22Rv1 (cell line): ENCODE data around the gene ORM2.

Source experiments
- H3K27ac ChIP-seq: fragments of 450-650 bp; 2 replicates; pipeline ENCODE4 v1.5.1; 2017
- ZFX ChIP-seq: fragments of 450-650 bp; IDR thresholded peaks from 2 replicates; pipeline ENCODE4 v1.6.1; 2017; ENCODE audit warnings: antibody characterized with exemption, borderline replicate concordance
- TF ChIP-seq, protein P1 (sequence below): fragments of 450-650 bp; IDR thresholded peaks from 2 replicates; pipeline ENCODE4 v1.5.1; 2017; ENCODE audit warnings: mild to moderate bottlenecking

Gene ORM2

GRCh38 chr9:114364134-114365041 is 34.7 kb downstream of the ORM2 start:
- H3K27ac ChIP-seq = no peak overlapping the region

DNA sequence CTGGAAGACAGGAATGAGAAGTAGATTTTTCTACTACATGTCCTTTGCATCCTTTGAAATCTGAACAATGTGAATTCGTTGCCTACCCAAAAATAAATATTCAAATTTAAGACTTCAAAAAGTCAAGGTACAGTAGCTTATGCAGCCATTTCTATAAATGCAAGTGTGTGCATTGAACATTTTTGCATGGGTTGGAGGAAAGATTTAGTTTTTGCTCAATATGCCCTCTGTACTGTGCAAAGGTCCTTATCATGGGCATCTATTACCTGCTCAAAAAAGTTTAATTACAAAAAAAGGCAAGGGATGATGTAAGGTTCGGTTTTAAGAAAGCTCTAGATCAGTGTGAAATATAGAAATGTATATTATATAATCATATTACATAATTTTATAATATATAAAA is 35.5 kb downstream of the ORM2 start:
- TF ChIP-seq, protein P1, sequence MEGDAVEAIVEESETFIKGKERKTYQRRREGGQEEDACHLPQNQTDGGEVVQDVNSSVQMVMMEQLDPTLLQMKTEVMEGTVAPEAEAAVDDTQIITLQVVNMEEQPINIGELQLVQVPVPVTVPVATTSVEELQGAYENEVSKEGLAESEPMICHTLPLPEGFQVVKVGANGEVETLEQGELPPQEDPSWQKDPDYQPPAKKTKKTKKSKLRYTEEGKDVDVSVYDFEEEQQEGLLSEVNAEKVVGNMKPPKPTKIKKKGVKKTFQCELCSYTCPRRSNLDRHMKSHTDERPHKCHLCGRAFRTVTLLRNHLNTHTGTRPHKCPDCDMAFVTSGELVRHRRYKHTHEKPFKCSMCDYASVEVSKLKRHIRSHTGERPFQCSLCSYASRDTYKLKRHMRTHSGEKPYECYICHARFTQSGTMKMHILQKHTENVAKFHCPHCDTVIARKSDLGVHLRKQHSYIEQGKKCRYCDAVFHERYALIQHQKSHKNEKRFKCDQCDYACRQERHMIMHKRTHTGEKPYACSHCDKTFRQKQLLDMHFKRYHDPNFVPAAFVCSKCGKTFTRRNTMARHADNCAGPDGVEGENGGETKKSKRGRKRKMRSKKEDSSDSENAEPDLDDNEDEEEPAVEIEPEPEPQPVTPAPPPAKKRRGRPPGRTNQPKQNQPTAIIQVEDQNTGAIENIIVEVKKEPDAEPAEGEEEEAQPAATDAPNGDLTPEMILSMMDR = no peak
- no peak for TF ChIP-seq ZFX
- H3K27ac ChIP-seq = no peak overlapping the region

More at GRCh38 chr9:114364134-114365041, 34.7 kb downstream of the ORM2 start:
- no peak for TF ChIP-seq ZFX
- TF ChIP-seq, protein P1 = no peak

DNA sequence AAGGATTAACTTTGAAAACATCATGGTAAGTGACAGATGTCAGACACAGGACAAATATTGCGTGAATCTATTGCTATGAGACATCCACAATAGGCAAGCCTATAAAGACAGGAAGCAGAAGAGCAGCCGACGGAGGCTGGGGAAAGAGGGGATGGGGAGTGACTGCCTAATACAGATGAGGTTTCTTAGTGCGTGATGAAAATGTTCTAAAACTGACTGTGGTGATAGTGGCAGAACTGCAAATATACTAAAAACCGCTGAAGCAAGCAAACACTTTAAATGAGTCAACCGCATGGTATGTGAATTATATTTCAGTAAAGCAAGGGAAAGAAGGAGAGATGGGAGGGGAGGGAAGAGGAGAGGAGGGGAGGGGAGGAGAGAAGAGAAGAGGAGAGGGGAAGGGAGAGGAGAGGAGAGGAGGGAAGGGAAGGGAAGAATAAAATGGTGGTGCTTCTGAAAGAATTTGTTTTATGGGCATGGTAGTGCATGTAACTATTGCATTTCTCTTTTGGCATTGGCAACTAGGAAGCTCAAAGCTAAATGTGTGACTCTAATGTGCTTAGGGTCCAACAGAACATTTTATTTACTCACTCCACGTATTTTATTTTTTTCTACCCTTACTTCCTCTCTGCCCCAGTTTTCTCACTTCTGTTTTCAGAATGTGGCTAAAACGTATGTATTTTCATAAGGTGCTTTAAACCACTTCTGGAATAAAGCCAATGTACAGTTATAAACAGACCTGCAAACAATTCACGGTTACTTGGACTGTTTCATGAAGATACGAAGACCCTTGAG is 36.9 kb downstream of the ORM2 start:
- H3K27ac ChIP-seq = no peak overlapping the region
- TF ChIP-seq ZFX = no peak
- TF ChIP-seq, protein P1 = no peak

DNA sequence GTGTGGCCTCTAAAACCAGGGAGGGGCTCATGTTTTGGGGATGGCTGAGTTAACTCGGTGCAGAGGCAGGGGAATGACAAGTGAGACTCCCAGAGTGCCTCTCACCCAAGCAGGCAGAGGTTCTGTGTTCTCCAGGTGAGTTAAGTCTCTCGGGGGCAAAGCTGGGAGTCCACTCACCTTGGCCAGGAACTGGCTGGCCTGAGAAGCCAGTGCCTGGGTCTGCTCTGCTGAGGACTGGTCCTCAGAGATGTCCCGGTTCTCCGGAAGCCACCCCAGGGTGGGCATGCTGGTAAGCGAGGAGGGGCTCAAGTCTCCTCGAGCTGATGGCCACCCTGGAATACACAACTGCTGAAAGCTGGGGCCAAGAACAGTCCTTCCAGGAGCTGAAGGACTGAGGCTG is 37.7 kb downstream of the ORM2 start:
- H3K27ac ChIP-seq = no peak overlapping the region
- TF ChIP-seq, protein P1 = no peak
- no peak for TF ChIP-seq ZFX

- TF ChIP-seq, protein P1 = no peak
- TF ChIP-seq ZFX = no peak
- H3K27ac ChIP-seq = no peak overlapping the region
Measured at GRCh38 chr9:114367772-114368569, 38.3 kb downstream of the ORM2 start.

DNA sequence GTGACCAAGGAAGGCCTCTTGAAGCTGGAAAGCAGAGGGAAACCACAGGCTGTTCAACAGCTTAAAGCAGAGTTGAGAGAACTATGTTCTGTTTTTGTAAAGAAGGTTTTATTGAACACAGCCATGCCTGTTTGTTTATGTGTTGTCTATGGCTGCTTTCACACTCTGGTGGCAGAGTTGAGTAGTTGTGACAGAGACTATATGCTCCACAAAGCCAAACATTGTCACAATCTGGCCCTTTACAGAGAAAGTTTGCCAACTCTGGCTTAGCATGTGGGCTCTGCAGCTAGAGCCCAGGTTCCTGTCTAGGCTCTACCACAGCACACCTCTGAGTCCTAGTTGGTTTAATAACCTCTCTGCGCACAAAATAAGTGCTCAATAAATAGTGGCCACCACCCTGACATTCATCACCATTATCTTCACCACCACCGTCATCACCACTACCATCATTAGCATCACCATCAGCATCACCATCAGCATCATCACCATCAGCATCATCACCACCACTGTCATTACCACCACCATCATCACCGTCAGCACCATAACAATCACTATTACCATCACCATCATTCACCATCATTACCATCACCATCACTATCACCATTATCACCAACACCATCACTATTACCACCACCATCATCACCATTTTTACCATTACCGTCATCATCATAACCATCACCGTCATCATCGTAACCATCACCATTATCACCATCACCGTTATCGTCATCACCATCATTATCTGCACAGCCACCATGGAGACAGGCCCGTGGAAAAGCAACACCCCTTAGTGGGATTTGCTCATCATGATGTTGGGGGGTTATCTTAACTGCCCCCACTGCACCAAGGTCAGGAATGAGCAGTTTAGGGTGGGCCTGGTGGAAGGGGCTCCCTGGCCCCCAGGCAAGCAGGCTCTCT is 39.8 kb downstream of the ORM2 start:
- H3K27ac ChIP-seq = no peak overlapping the region
- TF ChIP-seq, protein P1 = no peak
- TF ChIP-seq ZFX = no peak
